OCI-LY1 (cell line): ENCODE measurements around the gene RHPN2.

Source experiments
- CTCF ChIP-seq: fragments of 200-600 bp; sonication (generic), shearing (Covaris generic); IDR thresholded peaks from 2 replicates; pipeline ENCODE4 v1.5.1; 2017; ENCODE audit warnings: mild to moderate bottlenecking, antibody characterized with exemption, low read length, moderate library complexity, mixed read lengths
- EZH2 ChIP-seq: fragments of 200-600 bp; sonication (generic), shearing (Covaris generic); IDR thresholded peaks from 2 replicates; pipeline ENCODE4 v1.8.0; 2017; ENCODE audit warnings: borderline replicate concordance, mixed run types, mild to moderate bottlenecking, antibody characterized with exemption, low read length, moderate library complexity, mixed read lengths

- TF ChIP-seq CTCF, result no peak
- no peak for TF ChIP-seq EZH2
Observed at GRCh38 chr19:33114312-33114711, 49.6 kb upstream of the RHPN2 start.
